PC-9 (cell line): ENCODE results near the gene KLC3. TPM values are rescaled to one million over a fixed set of nuclear protein-coding genes. Genes with fewer than 3 reads are reported as not detected.

Experiments used
- BruUV-seq: library from RNA; stranded (reverse); fragments of 400-500 nt; replicated peaks from 2 replicates; lab custom pipeline; 2021; lab: Mats Ljungman, UMichigan
- CTCF ChIA-PET: fragments of 300-600 bp; sonication (Branson Sonifier 250); formaldehyde crosslinking; loops from one replicate; lab custom pipeline; 2022; ENCODE audit warnings: antibody characterized with exemption; lab: Charles Lee
- POLR2A ChIA-PET: fragments of 300-600 bp; sonication (Branson Sonifier 250); formaldehyde crosslinking; loops from one replicate; lab custom pipeline; 2022; ENCODE audit warnings: antibody characterized with exemption; ENCODE audit not compliant: unreplicated experiment; lab: Charles Lee
- DNase-seq, 2 experiments: peaks; one replicate each; pipeline versions ENCODE4 v3.0.0 to v3.0.0-alpha.2; 2015 to 2022; ENCODE audit warnings: mixed read lengths in 1 of 2
- H2AFZ ChIP-seq: fragments of 200-600 bp; sonication (generic); 2 replicates; pipeline ENCODE4 v1.8.1; 2017; ENCODE audit warnings: antibody characterized with exemption
- H3F3A ChIP-seq: fragments of 200-600 bp; sonication (generic); 2 replicates; pipeline ENCODE4 v1.8.1; 2017; ENCODE audit warnings: antibody characterized with exemption, mild to moderate bottlenecking, low read depth; ENCODE audit not compliant: insufficient read depth
- H3K27ac ChIP-seq: fragments of 200-600 bp; sonication (generic); 2 replicates; pipeline ENCODE4 v1.6.1; 2016; ENCODE audit warnings: mixed run types
- H3K27me3 ChIP-seq: fragments of 200-600 bp; sonication (generic); 2 replicates; pipeline ENCODE4 v1.6.1; 2016; ENCODE audit warnings: low read depth, mixed run types; ENCODE audit not compliant: insufficient read depth
- H3K36me3 ChIP-seq: fragments of 200-600 bp; sonication (generic); 2 replicates; pipeline ENCODE4 v1.6.1; 2016; ENCODE audit warnings: low read depth, mixed run types
- H3K4me1 ChIP-seq: fragments of 200-600 bp; sonication (generic); replicated peaks from 2 replicates; pipeline ENCODE4 v1.6.1; 2016; ENCODE audit warnings: mixed run types; ENCODE audit not compliant: insufficient read depth
- H3K4me2 ChIP-seq: fragments of 200-600 bp; sonication (generic); 2 replicates; pipeline ENCODE4 v1.6.1; 2017; ENCODE audit warnings: mixed run types
- H3K4me3 ChIP-seq: fragments of 200-600 bp; sonication (generic); 2 replicates; pipeline ENCODE4 v1.6.1; 2016; ENCODE audit warnings: mixed run types
- H3K79me2 ChIP-seq: fragments of 200-600 bp; sonication (generic); 2 replicates; pipeline ENCODE4 v1.6.1; 2017; ENCODE audit warnings: low read depth, mixed run types
- H3K9me2 ChIP-seq: fragments of 200-600 bp; sonication (generic); 2 replicates; pipeline ENCODE4 v1.8.1; 2017; ENCODE audit warnings: mild to moderate bottlenecking; ENCODE audit not compliant: insufficient read depth
- H3K9me3 ChIP-seq: fragments of 200-600 bp; sonication (generic); 2 replicates; pipeline ENCODE4 v1.8.1; 2016; ENCODE audit warnings: low read depth; ENCODE audit not compliant: insufficient read depth
- H4K20me1 ChIP-seq: fragments of 200-600 bp; sonication (generic); 2 replicates; pipeline ENCODE4 v1.8.1; 2017; ENCODE audit not compliant: insufficient read depth
- EZH2 ChIP-seq: fragments of 200-600 bp; sonication (generic); IDR thresholded peaks from 2 replicates; pipeline ENCODE4 v1.8.0; 2017; ENCODE audit warnings: antibody characterized with exemption, low read depth
- intact Hi-C: fragments of 100-400 bp; cut with micrococcal nuclease; formaldehyde crosslinking; loops from one replicate; pipeline ENCODE4 v1.10.0; 2022; ENCODE audit not compliant: unreplicated experiment
- total RNA-seq: library from RNA; stranded (reverse); gene quantifications from 2 replicates; pipeline ENCODE4 v1.2.3, GENCODE V29; 2021

Gene KLC3
- total RNA-seq, 1 experiment from 2014 or later, result 20.6 TPM

DNA sequence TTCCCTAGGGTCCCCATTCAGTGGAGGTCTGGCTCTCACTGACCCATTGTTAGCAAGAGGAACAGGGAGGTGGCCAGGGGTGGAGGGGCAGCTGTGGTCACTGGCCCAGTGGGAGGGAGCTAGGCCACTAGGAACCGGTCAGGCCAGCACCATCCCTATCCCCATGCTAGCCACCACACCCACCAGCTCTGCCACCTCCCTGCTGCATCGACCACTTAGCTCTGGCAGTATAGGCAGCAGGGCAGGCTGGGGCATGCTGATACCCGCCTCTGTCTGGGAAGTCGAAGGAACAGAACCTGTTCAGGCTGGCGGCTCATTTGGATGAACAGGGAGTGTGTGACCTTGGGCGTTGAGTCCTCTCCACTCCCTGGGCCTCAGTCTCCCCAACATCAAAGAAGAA is 59.6 kb downstream of the KLC3 start:
- POLR2A ChIA-PET, result interaction anchor here (0.6 kb wide), 1 partner anchor 21 kb away, joined by 5 read pairs; no protein-coding TSS in a partner anchor
- no peaks in the 10 kb centered on the region for H3K9me2 ChIP-seq
- H2AFZ ChIP-seq, result no peak overlapping the region
- H3F3A ChIP-seq, result peaks cover 11% of the 10 kb centered on the region; the same call in 1 of the 2 replicates
- peaks cover 17% of the 10 kb centered on the region for H3K4me1 ChIP-seq
- TF ChIP-seq EZH2, result no peak
- no peaks in the 10 kb centered on the region; the same call in 1 of the 2 replicates for H3K36me3 ChIP-seq
- 0 out of 2 replicates have a peak overlapping the region, but pooled peaks have one; percentile 1 for H3K4me2 ChIP-seq
- peaks cover 25% of the 10 kb centered on the region for H4K20me1 ChIP-seq
- intact Hi-C loops, result loop anchor here (10.0 kb wide), 1 partner anchor 305 kb away; the partner anchor contains the start of gene PPP1R37
- DNase-seq, result peak; percentile 54 to 77
- no peak overlapping the region for H3K27ac ChIP-seq
- H3K27me3 ChIP-seq, result no peaks in the 10 kb centered on the region
- no peaks in the 10 kb centered on the region for H3K9me3 ChIP-seq
- H3K79me2 ChIP-seq, result peaks cover 47% of the 10 kb centered on the region
- no TSS peak for BruUV-seq
- H3K4me3 ChIP-seq, result no peak overlapping the region
- CTCF ChIA-PET, result interaction anchor here (0.9 kb wide), 1 partner anchor 80 kb away, joined by 3 read pairs; no protein-coding TSS in a partner anchor

Other genes with a start within 250 kb of the KLC3 start
- gene PPP1R37, start 247.6 kb upstream of the KLC3 start, total RNA-seq, result 41.1 and 49.5 TPM in 2 replicates
- gene NKPD1, start 179.8 kb upstream of the KLC3 start, total RNA-seq, result 0.37 and 0.75 TPM in 2 replicates
- gene TRAPPC6A, start 162.5 kb upstream of the KLC3 start, total RNA-seq, result 61.6 and 104 TPM in 2 replicates
- 11.5 and 17.8 TPM in 2 replicates for gene BLOC1S3, start 162.0 kb upstream of the KLC3 start, total RNA-seq
- gene EXOC3L2, start 95.3 kb upstream of the KLC3 start, total RNA-seq, result not detected in 2 replicates
- gene MARK4, start 89.5 kb upstream of the KLC3 start, total RNA-seq, result 49.4 and 85.8 TPM in 2 replicates
- not detected in 2 replicates for gene CKM, start 17.9 kb upstream of the KLC3 start, total RNA-seq
- gene ERCC2, start 29.8 kb downstream of the KLC3 start, total RNA-seq, result 26.1 and 33.1 TPM in 2 replicates
- 113 and 121 TPM in 2 replicates for gene PPP1R13L, start 64.3 kb downstream of the KLC3 start, total RNA-seq
- gene POLR1G, start 65.9 kb downstream of the KLC3 start, total RNA-seq, result 9.6 and 11.5 TPM in 2 replicates
- 102 and 138 TPM in 2 replicates for gene ERCC1, start 83.2 kb downstream of the KLC3 start, total RNA-seq
- gene FOSB, start 127.2 kb downstream of the KLC3 start, total RNA-seq, result 7.9 and 16.5 TPM in 2 replicates
- 49.6 and 50.1 TPM in 2 replicates for gene RTN2, start 156.3 kb downstream of the KLC3 start, total RNA-seq
- 5.0 and 9.5 TPM in 2 replicates for gene PPM1N, start 157.7 kb downstream of the KLC3 start, total RNA-seq
- 123 and 155 TPM in 2 replicates for gene VASP, start 166.7 kb downstream of the KLC3 start, total RNA-seq
- 10.8 and 15.2 TPM in 2 replicates for gene OPA3, start 244.1 kb downstream of the KLC3 start, total RNA-seq